Tibial nerve (tissue), 3 donors: ENCODE measurements around the gene TJP2.

Experiments used
- CTCF ChIP-seq, 5 experiments: fragments of 200-600 bp in 3 of 5; fragments of 450-650 bp in 2 of 5; sonication (generic) in 3 of 5; IDR thresholded peaks; one replicate each; pipeline ENCODE4 v1.5.1; 2016 to 2019; ENCODE audit warnings: antibody characterized with exemption in 5 of 5, mild to moderate bottlenecking in 3 of 5, moderate library complexity in 2 of 5
- POLR2A ChIP-seq, 2 donors: fragments of 450-650 bp; IDR thresholded peaks; one replicate each; pipeline ENCODE4 v1.6.1; 2017; ENCODE audit warnings: antibody characterized with exemption in 2 of 2, mild to moderate bottlenecking in 2 of 2, moderate library complexity in 2 of 2

DNA sequence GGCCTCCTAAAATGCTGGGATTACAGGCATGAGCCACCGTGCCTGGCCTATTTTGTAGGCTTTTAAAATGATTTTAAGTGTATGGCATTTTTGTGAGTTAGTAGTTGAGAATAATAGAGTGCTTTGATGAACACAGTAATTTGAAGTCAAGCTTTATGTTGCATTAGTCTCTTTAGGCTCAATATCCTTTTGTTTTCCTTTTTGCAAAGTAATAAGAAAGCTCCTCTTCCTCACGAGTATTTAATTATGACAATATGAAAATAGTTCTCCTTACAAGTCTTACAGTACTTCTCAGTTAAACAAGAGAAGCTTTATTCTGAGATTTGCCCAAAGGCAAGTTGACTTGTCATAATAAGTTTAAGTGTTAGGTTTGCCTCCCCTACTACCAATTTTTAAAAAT is 69.0 kb downstream of the TJP2 start:
- TF ChIP-seq CTCF (IDR thresholded peaks at IDR 0.05) (no peak), POLR2A (IDR thresholded peaks at IDR 0.05) (no peak)
